NB4 (cell line): ENCODE measurements around the gene KDM5C.

Experiments
- DNase-seq: peaks from one replicate; pipeline ENCODE4 v3.0.0; 2010; ENCODE audit warnings: low read depth
- H3K4me3 ChIP-seq: one replicate; pipeline ENCODE4 v1.5.1; 2011; ENCODE audit warnings: mild to moderate bottlenecking, low read depth, low read length, moderate library complexity
- CTCF ChIP-seq: IDR thresholded peaks from one replicate; pipeline ENCODE4 v1.5.1; 2012; ENCODE audit warnings: low read depth, low read length
- MAX ChIP-seq: IDR thresholded peaks from 2 replicates; pipeline ENCODE4 v1.6.1; 2011; ENCODE audit warnings: low read depth, low read length
- MYC ChIP-seq: IDR thresholded peaks from 2 replicates; pipeline ENCODE4 v1.6.1; 2011; ENCODE audit warnings: low read depth, low read length
- POLR2A ChIP-seq: IDR thresholded peaks from 2 replicates; pipeline ENCODE4 v1.6.1; 2011; ENCODE audit warnings: mild to moderate bottlenecking; ENCODE audit not compliant: insufficient read length; ENCODE audit errors: extremely low read depth

KDM5C gene

GRCh38 chrX:53260836-53261235, 35.8 kb upstream of the KDM5C start:
- DNase-seq, result no peak
- H3K4me3 ChIP-seq, result no peak overlapping the region
- TF ChIP-seq CTCF, result no peak
- TF ChIP-seq MYC, result no peak
- no peak for TF ChIP-seq MAX
- TF ChIP-seq POLR2A, result no peak

GRCh38 chrX:53257670-53258423, 32.8 kb upstream of the KDM5C start:
- no peak for DNase-seq
- TF ChIP-seq MYC (no peak), POLR2A (no peak), CTCF (no peak), MAX (no peak)
- no peak overlapping the region for H3K4me3 ChIP-seq

- H3K4me3 ChIP-seq, result no peak overlapping the region
- no peak for DNase-seq
- TF ChIP-seq POLR2A, result no peak
- no peak for TF ChIP-seq CTCF
- no peak for TF ChIP-seq MYC
- TF ChIP-seq MAX, result no peak
Measured at GRCh38 chrX:53257166-53257565, 32.2 kb upstream of the KDM5C start.

GRCh38 chrX:53256446-53257041, 31.5 kb upstream of the KDM5C start:
- H3K4me3 ChIP-seq, result no peak overlapping the region

GRCh38 chrX:53255738-53256191, 30.8 kb upstream of the KDM5C start:
- DNase-seq, result no peak
- H3K4me3 ChIP-seq, result no peak overlapping the region
- TF ChIP-seq POLR2A (no peak), MYC (no peak), MAX (no peak), CTCF (no peak)

More at GRCh38 chrX:53256446-53257041, 31.5 kb upstream of the KDM5C start:
- DNase-seq, result no peak
- TF ChIP-seq POLR2A, result no peak
- no peak for TF ChIP-seq MYC
- no peak for TF ChIP-seq MAX
- TF ChIP-seq CTCF, result no peak
